Measurements from ENCODE around the gene LGALS9.

DNA sequence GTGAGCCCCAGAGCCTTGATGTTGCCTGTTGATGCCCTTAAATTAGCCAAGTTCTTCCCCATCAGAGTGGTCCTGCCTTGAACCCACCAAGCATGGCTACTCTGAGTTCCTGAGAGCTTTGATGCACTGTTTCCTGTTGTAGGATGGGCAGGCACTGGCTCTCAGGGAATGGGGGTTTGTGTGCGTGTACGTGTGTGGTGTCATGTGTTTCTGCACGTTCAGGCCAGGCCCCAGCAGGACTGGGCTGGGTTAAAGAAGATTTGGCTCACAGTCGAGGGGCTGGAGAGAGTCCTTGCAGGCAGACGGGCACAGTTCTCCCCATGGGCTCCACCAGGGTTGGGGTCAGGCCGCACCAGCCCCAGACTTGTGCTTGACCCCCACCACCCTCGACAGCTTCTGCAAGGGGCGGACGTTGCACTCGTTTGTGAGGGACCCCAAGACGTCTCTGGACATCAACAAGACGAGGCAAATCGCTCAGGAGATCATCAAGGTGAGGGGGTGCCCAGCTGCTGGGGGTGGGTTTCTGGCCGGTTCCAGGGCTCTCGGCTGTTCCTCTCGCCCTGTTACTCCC lies 23.4 kb upstream of the LGALS9 start:
- TF ChIP-seq, protein P1, sequence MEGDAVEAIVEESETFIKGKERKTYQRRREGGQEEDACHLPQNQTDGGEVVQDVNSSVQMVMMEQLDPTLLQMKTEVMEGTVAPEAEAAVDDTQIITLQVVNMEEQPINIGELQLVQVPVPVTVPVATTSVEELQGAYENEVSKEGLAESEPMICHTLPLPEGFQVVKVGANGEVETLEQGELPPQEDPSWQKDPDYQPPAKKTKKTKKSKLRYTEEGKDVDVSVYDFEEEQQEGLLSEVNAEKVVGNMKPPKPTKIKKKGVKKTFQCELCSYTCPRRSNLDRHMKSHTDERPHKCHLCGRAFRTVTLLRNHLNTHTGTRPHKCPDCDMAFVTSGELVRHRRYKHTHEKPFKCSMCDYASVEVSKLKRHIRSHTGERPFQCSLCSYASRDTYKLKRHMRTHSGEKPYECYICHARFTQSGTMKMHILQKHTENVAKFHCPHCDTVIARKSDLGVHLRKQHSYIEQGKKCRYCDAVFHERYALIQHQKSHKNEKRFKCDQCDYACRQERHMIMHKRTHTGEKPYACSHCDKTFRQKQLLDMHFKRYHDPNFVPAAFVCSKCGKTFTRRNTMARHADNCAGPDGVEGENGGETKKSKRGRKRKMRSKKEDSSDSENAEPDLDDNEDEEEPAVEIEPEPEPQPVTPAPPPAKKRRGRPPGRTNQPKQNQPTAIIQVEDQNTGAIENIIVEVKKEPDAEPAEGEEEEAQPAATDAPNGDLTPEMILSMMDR (IDR thresholded peaks at IDR 0.05; ENCODE audit: low read length): no peak
- TF ChIP-seq EZH2 (IDR thresholded peaks at IDR 0.05; ENCODE audit: borderline replicate concordance, low read length): no peak
